Measurements from ENCODE around the gene LBHD2. TPM values are rescaled to one million over a fixed set of nuclear protein-coding genes. Genes with fewer than 3 reads are reported as not detected.

LBHD2 gene
- total and polyA plus RNA-seq, 2 of the 8 experiments (the other 6 are each of a cell fraction or from before 2014, with no cell fraction given), result not detected

- Histone ChIP-seq H4K91ac (replicated peaks; ENCODE audit: insufficient read length, low read length) (no peak overlapping the region), H3K27ac (ENCODE audit: low read depth, low read length) (no peak overlapping the region), H3K27me3 (replicated peaks in 1 of 4; ENCODE audit: control insufficient read depth in 3 of 4, extremely low read depth in 1 of 4, insufficient read depth in 3 of 4, low read length in 3 of 4) (no peaks in the 10 kb centered on the region), H2BK120ac (replicated peaks; ENCODE audit: low read depth, low read length) (no peak overlapping the region), H4K5ac (ENCODE audit: insufficient read length, low read depth, low read length) (no peak overlapping the region), H3K4me3 (ENCODE audit: extremely low read depth in 1 of 4, insufficient read depth in 2 of 4, low read depth in 3 of 4, low read length in 4 of 4) (no peak overlapping the region), H4K8ac (ENCODE audit: extremely low read depth, insufficient read depth, low read length) (no peak overlapping the region), H3K9ac (replicated peaks in 1 of 4; ENCODE audit: extremely low read depth in 1 of 4, low read depth in 3 of 4, low read length in 3 of 4) (no peak overlapping the region), H3K4me1 (replicated peaks in 1 of 4; ENCODE audit: control insufficient read depth in 3 of 4, insufficient read depth in 4 of 4, low read length in 3 of 4) (peaks cover 0 to 5% (median 0%) of the 10 kb centered on the region in 4 experiments; a peak in 3 of 7 replicates), H3K79me2 (ENCODE audit: control insufficient read depth in 1 of 2, insufficient read depth in 2 of 2, low read length in 2 of 2) (peaks cover 16 to 78% of the 10 kb centered on the region in 2 experiments), H2AFZ (ENCODE audit: low read length) (no peak overlapping the region), H2BK12ac (ENCODE audit: low read depth, low read length) (no peak overlapping the region), H2BK5ac (ENCODE audit: low read depth, low read length) (no peak overlapping the region), H3K23ac (ENCODE audit: insufficient read length) (no peak overlapping the region), H3K23me2 (ENCODE audit: low read depth, low read length) (peaks cover 6% of the 10 kb centered on the region; the same call in 1 of the 2 replicates), H3K18ac (ENCODE audit: extremely low read depth, low read length) (no peak overlapping the region), H2BK20ac (ENCODE audit: low read length) (no peak overlapping the region), H2AK5ac (ENCODE audit: low read depth, low read length) (no peak overlapping the region), H3K79me1 (ENCODE audit: low read depth, low read length) (peaks cover 2% of the 10 kb centered on the region), H3K4ac (replicated peaks; ENCODE audit: insufficient read length, low read depth, low read length) (no peak overlapping the region), H3K14ac (ENCODE audit: insufficient read length) (no peak overlapping the region), H4K20me1 (replicated peaks in 1 of 2; ENCODE audit: control insufficient read depth in 1 of 2, insufficient read depth in 2 of 2, low read length in 2 of 2) (peaks cover 13 to 14% of the 10 kb centered on the region in 2 experiments), H3K4me2 (ENCODE audit: insufficient read depth in 1 of 2, low read depth in 2 of 2, low read length in 2 of 2) (no peak overlapping the region), H3K36me3 (ENCODE audit: control insufficient read depth in 2 of 4, insufficient read depth in 4 of 4, low read length in 3 of 4) (no peaks in the 10 kb centered on the region), H2BK15ac (ENCODE audit: low read length) (no peak overlapping the region), H3K56ac (replicated peaks; ENCODE audit: insufficient read length, low read depth, low read length) (no peak overlapping the region), H3K9me3 (ENCODE audit: insufficient read depth in 2 of 2, low read depth in 1 of 2, low read length in 1 of 2) (no peaks in the 10 kb centered on the region)
- FAIRE-seq, result no peak
- WGBS, 2 experiments (ENCODE audit: extremely low coverage in 1 of 2, insufficient coverage in 1 of 2, insufficient read length in 1 of 2, insufficient replicate concordance in 2 of 2, low coverage in 1 of 2, low lambda C conversion rate in 2 of 2, missing lambda C conversion rate in 1 of 2), result 89% methylated on average over 10 of the region's 10 CpGs; no CpG with 5 or more reads in 1 of the 2 experiments
- no peak for DNase-seq (ENCODE audit: low read depth in 1 of 2, low spot score in 2 of 2)
- CTCF ChIA-PET (ENCODE audit: partially characterized antibody), result interaction anchor here (0.8 to 1.5 kb wide), 3 partner anchors 34 to 77 kb away, joined by 3 read pairs; no protein-coding TSS in a partner anchor
- POLR2A ChIA-PET (ENCODE audit: partially characterized antibody), result no interaction called here
- TF ChIP-seq NANOG (IDR thresholded peaks at IDR 0.05; ENCODE audit: insufficient read depth, low read depth, low read length, poor library complexity, severe bottlenecking) (no peak), EZH2 (IDR thresholded peaks at IDR 0.05; ENCODE audit: low read depth, low read length, severe bottlenecking) (no peak), CBX8 (IDR thresholded peaks at IDR 0.05; ENCODE audit: borderline replicate concordance, low read depth, low read length) (no peak), TBP (IDR thresholded peaks at IDR 0.05; ENCODE audit: low read depth, low read length) (no peak), EP300 (IDR thresholded peaks at IDR 0.05; ENCODE audit: borderline replicate concordance in 1 of 2, low read depth in 2 of 2, low read length in 2 of 2) (no peak), RFX5 (IDR thresholded peaks at IDR 0.05; ENCODE audit: borderline replicate concordance, low read depth, low read length) (no peak)
Observed at GRCh38 chr14:103052407-103052806, 31.6 kb upstream of the LBHD2 start.
